CD4-positive, alpha-beta T cell (primary cell): ENCODE data around the gene CC2D2B. TPM values are rescaled to one million over a fixed set of nuclear protein-coding genes. Genes with fewer than 3 reads are reported as not detected.

Source experiments
- ATAC-seq: fragments of 200-7000 bp; cut with Tn5 transposase; one replicate; pipeline ENCODE4 v1.10.0; 2022; ENCODE audit warnings: mild to moderate bottlenecking; ENCODE audit not compliant: poor library complexity
- CTCF ChIA-PET: fragments of 350-600 bp; sonication (Branson Sonifier 250); formaldehyde crosslinking; loops from one replicate; lab custom pipeline; 2021; ENCODE audit warnings: antibody characterized with exemption, inconsistent platforms; lab: Charles Lee
- POLR2A ChIA-PET: fragments of 350-600 bp; sonication (Branson Sonifier 250); formaldehyde crosslinking; loops from one replicate; lab custom pipeline; 2021; ENCODE audit warnings: antibody characterized with exemption, inconsistent platforms; lab: Charles Lee
- DNase-seq, 14 experiments: peaks; one replicate each; pipeline ENCODE4 v3.0.0-alpha.2; 2013 to 2020; ENCODE audit warnings: mixed read lengths in 2 of 14
- H3K27ac ChIP-seq, 2 donors: one replicate each; pipeline versions ENCODE4 v1.5.1 to v1.7.0; 2013; ENCODE audit warnings: low read length in 2 of 2, low read depth in 1 of 2, mild to moderate bottlenecking in 1 of 2
- H3K27me3 ChIP-seq, 2 experiments: 1 replicate in 1 of 2; 2 replicates in 1 of 2; pipeline versions ENCODE4 v1.6.1 to v1.7.0; 2013; ENCODE audit warnings: low read length in 2 of 2, control low read depth in 1 of 2, mild to moderate bottlenecking in 1 of 2, moderate library complexity in 1 of 2; ENCODE audit not compliant: insufficient read depth in 2 of 2, control insufficient read depth in 1 of 2
- H3K36me3 ChIP-seq: one replicate; pipeline ENCODE4 v1.6.1; 2013; ENCODE audit warnings: low read length, control low read depth; ENCODE audit not compliant: insufficient read depth
- H3K4me1 ChIP-seq: one replicate; pipeline ENCODE4 v1.6.1; 2013; ENCODE audit warnings: low read length, control low read depth; ENCODE audit not compliant: insufficient read depth
- H3K4me3 ChIP-seq: one replicate; pipeline ENCODE4 v1.5.1; 2013; ENCODE audit warnings: mild to moderate bottlenecking, low read length, moderate library complexity
- H3K9me3 ChIP-seq, 2 experiments: 1 replicate in 1 of 2; 2 replicates in 1 of 2; pipeline versions ENCODE4 v1.6.1 to v1.7.0; 2013; ENCODE audit warnings: low read length in 2 of 2, mild to moderate bottlenecking in 2 of 2, control low read depth in 1 of 2, moderate library complexity in 1 of 2; ENCODE audit not compliant: control insufficient read depth in 1 of 2, insufficient read depth in 1 of 2
- H3K27ac Mint-ChIP-seq: one replicate; pipeline ENCODE4 v1.8.0; 2020; ENCODE audit warnings: mixed read lengths
- H3K27me3 Mint-ChIP-seq: one replicate; pipeline ENCODE4 v1.8.0; 2021; ENCODE audit warnings: mixed read lengths
- H3K36me3 Mint-ChIP-seq: one replicate; pipeline ENCODE4 v1.8.0; 2021; ENCODE audit warnings: low read depth, mixed read lengths
- H3K4me1 Mint-ChIP-seq: one replicate; pipeline ENCODE4 v1.8.0; 2021; ENCODE audit warnings: low read depth, mixed read lengths
- H3K4me3 Mint-ChIP-seq: one replicate; pipeline ENCODE4 v1.8.0; 2020; ENCODE audit warnings: mild to moderate bottlenecking, mixed read lengths
- H3K9me3 Mint-ChIP-seq: one replicate; pipeline ENCODE4 v1.8.0; 2020; ENCODE audit warnings: mixed read lengths
- intact Hi-C, 2 experiments: fragments of 100-400 bp; cut with DNase I in 1 of 2; cut with micrococcal nuclease in 1 of 2; formaldehyde crosslinking; loops; one replicate each; pipeline versions ENCODE4 v1.15.1 to v1.9.0; 2023 to 2025; cut with DNase I, micrococcal nuclease
- total RNA-seq, 174 experiments: library from RNA in 2 of 174; stranded (reverse) in 2 of 174; gene quantifications; one replicate each; pipeline ENCODE4 v1.2.3 and lab custom pipeline; 2021 to 2026
- TF ChIP-seq, protein P1 (sequence below): fragments of 200-600 bp; IDR thresholded peaks from one replicate; pipeline ENCODE4 v1.8.0; 2022; ENCODE audit warnings: antibody characterized with exemption, mild to moderate bottlenecking

Gene CC2D2B
- total RNA-seq, 2 experiments from 2014 or later = not detected

DNA sequence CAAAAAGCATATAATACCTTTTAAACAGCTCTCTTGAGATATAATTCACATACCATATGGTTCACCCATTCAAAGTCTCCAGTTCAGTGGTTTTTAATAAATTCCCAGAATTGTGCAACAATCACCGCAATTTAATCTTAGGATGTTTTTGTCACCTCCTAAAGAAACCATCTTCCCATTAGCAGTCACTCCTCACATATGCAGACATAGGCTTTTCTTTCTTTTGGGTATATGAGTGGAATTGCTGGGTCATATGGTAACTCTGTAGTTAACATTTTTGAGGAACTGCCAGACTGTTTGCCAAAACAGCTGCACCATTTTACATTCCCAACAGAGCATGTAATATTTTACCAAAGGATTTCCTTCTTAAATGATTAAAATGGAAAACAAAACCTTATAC, 57.0 kb downstream of the CC2D2B start:
- H3K4me3 Mint-ChIP-seq = no peak overlapping the region
- TF ChIP-seq, protein P1, sequence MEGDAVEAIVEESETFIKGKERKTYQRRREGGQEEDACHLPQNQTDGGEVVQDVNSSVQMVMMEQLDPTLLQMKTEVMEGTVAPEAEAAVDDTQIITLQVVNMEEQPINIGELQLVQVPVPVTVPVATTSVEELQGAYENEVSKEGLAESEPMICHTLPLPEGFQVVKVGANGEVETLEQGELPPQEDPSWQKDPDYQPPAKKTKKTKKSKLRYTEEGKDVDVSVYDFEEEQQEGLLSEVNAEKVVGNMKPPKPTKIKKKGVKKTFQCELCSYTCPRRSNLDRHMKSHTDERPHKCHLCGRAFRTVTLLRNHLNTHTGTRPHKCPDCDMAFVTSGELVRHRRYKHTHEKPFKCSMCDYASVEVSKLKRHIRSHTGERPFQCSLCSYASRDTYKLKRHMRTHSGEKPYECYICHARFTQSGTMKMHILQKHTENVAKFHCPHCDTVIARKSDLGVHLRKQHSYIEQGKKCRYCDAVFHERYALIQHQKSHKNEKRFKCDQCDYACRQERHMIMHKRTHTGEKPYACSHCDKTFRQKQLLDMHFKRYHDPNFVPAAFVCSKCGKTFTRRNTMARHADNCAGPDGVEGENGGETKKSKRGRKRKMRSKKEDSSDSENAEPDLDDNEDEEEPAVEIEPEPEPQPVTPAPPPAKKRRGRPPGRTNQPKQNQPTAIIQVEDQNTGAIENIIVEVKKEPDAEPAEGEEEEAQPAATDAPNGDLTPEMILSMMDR = no peak
- CTCF ChIA-PET = no interaction called here
- peak overlapping the region; percentile 64 for H3K27ac Mint-ChIP-seq
- H3K9me3 Mint-ChIP-seq = peaks cover 4% of the 10 kb centered on the region
- Histone ChIP-seq H3K27me3 (no peaks in the 10 kb centered on the region), H3K4me3 (no peak overlapping the region), H3K9me3 (peaks cover 0 to 3% of the 10 kb centered on the region in 2 experiments), H3K4me1 (peaks cover 9% of the 10 kb centered on the region), H3K27ac (no peak overlapping the region), H3K36me3 (no peaks in the 10 kb centered on the region)
- no peaks in the 10 kb centered on the region for H3K36me3 Mint-ChIP-seq
- ATAC-seq (no peak), DNase-seq (no peak)
- H3K4me1 Mint-ChIP-seq = peaks cover 27% of the 10 kb centered on the region
- POLR2A ChIA-PET = no interaction called here
- H3K27me3 Mint-ChIP-seq = no peaks in the 10 kb centered on the region
- intact Hi-C loops = no loop called here

DNA sequence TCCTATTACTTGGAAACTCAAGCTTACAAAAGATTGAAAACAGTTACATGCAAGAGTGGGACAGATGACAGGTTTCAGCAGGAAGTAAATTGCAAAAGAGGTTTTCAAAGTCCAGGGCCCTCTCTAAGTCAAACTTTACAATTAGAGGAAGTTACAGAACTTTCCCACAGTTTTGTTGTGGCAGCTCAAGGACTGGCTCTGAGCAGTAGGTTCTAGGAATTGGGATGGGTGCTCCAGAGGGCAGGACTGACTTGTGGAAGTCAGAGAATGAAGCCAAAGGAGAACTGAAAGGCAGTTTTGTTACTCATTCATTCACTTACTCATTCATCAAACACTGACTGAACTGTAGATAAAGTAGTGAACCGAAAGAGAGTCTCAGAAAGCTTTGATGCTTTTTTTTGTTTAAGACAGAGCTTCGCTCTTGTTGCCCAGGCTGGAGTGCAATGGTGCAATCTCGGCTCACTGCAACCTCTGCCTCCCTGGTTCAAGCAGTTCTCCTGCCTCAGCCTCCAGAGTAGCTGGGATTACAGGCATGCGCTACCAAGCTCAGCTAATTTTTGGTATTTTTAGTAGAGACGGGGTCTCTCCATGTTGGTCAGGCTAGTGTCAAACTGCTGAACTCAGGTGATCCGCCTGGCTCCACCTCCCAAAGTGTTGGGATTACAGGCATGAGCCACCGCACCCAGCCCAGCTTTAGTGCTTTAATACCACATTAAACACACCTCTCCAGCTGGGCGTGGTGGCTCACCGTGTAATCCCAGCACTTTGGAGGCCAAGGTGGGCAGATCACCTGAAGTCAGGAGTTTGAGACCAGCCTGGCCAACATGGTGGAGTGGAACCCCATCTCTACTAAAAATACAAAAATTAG, 68.8 kb downstream of the CC2D2B start:
- intact Hi-C loops = no loop called here
- Histone ChIP-seq H3K27me3 (no peaks in the 10 kb centered on the region), H3K4me1 (no peaks in the 10 kb centered on the region), H3K27ac (no peak overlapping the region), H3K9me3 (no peaks in the 10 kb centered on the region), H3K36me3 (no peaks in the 10 kb centered on the region), H3K4me3 (no peak overlapping the region)
- H3K9me3 Mint-ChIP-seq = no peaks in the 10 kb centered on the region
- no peaks in the 10 kb centered on the region for H3K36me3 Mint-ChIP-seq
- H3K27ac Mint-ChIP-seq = no peak overlapping the region
- H3K4me3 Mint-ChIP-seq = no peak overlapping the region
- no peak for ATAC-seq
- H3K27me3 Mint-ChIP-seq = no peaks in the 10 kb centered on the region
- H3K4me1 Mint-ChIP-seq = no peaks in the 10 kb centered on the region
- CTCF ChIA-PET = no interaction called here
- POLR2A ChIA-PET = no interaction called here
- no peak for DNase-seq
- TF ChIP-seq, protein P1 = no peak

DNA sequence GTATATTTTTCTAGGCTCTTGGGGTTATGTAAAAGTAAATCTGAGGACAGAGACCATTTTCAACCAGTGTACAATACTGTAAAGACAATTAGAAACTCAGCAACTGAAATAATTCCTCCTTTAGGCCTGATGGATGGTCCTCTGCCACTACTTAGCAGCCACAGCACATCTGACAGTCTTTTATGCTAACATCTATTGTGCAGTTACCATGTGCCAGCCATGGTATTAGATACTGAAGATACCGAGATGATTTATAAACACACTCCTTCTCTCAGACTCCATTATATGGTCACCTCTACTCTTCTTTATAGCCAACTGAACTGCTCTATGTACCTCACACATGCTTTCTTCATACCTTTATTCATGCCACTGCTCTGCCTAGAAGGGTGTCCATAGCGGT, 74.4 kb downstream of the CC2D2B start:
- no peak overlapping the region for H3K4me3 Mint-ChIP-seq
- H3K27me3 Mint-ChIP-seq = no peaks in the 10 kb centered on the region
- TF ChIP-seq, protein P1 = no peak
- Histone ChIP-seq H3K27me3 (no peaks in the 10 kb centered on the region), H3K4me1 (no peaks in the 10 kb centered on the region), H3K27ac (no peak overlapping the region), H3K9me3 (no peaks in the 10 kb centered on the region), H3K4me3 (no peak overlapping the region), H3K36me3 (no peaks in the 10 kb centered on the region)
- intact Hi-C loops = no loop called here
- no peak overlapping the region for H3K27ac Mint-ChIP-seq
- ChIA-PET CTCF (no interaction called here), POLR2A (no interaction called here)
- H3K4me1 Mint-ChIP-seq = no peaks in the 10 kb centered on the region
- H3K36me3 Mint-ChIP-seq = no peaks in the 10 kb centered on the region
- no peak for DNase-seq
- no peak for ATAC-seq
- H3K9me3 Mint-ChIP-seq = no peaks in the 10 kb centered on the region
